HepG2 (cell line): Measurements from ENCODE around the gene ZFP62. TPM values are rescaled to one million over a fixed set of nuclear protein-coding genes. Genes with fewer than 3 reads are reported as not detected.
A peak's percentile ranks its signal among the peaks of the same experiment; 100 is the strongest.

Source experiments
- FOXA3 ChIP-seq: IDR thresholded peaks from 2 replicates; pipeline ENCODE4 v1.6.1; 2016; ENCODE audit warnings: missing genetic modification reagents, missing compliant biosample characterization
- GATAD2A ChIP-seq: IDR thresholded peaks from 2 replicates; pipeline ENCODE4 v1.6.1; 2016
- MEIS1 ChIP-seq: sonication (generic); formaldehyde crosslinking; IDR thresholded peaks from 2 replicates; pipeline ENCODE4 v1.9.0; 2021; ENCODE audit warnings: mild to moderate bottlenecking, missing genetic modification reagents, moderate library complexity, borderline replicate concordance
- POGZ ChIP-seq: sonication (generic); formaldehyde crosslinking; IDR thresholded peaks from 2 replicates; pipeline ENCODE4 v1.4.0; 2020; ENCODE audit warnings: mild to moderate bottlenecking, missing genetic modification reagents
- SIX4 ChIP-seq: sonication (generic); formaldehyde crosslinking; IDR thresholded peaks from 2 replicates; pipeline ENCODE4 v1.4.0; 2020; ENCODE audit warnings: missing genetic modification reagents
- TARDBP ChIP-seq: sonication (generic); formaldehyde crosslinking; IDR thresholded peaks from 2 replicates; pipeline ENCODE4 v1.8.0; 2022; ENCODE audit warnings: mild to moderate bottlenecking, missing genetic modification reagents
- ZNF292 ChIP-seq: sonication (generic); formaldehyde crosslinking; IDR thresholded peaks from 2 replicates; pipeline ENCODE4 v1.8.1; 2022; ENCODE audit warnings: mild to moderate bottlenecking, low read depth, missing genetic modification reagents, borderline replicate concordance
- ZNF441 ChIP-seq: sonication (generic); formaldehyde crosslinking; IDR thresholded peaks from 2 replicates; pipeline ENCODE4 v1.7.0; 2021; ENCODE audit warnings: missing genetic modification reagents, borderline replicate concordance
- ZSCAN22 ChIP-seq: sonication (generic); formaldehyde crosslinking; IDR thresholded peaks from 2 replicates; pipeline ENCODE4 v1.4.0; 2020; ENCODE audit warnings: mild to moderate bottlenecking, missing genetic modification reagents
- polyA plus RNA-seq, 8 experiments: library from polyadenylated mRNA; depleted of rRNA in 3 of 8; stranded (reverse) in 7 of 8; unstranded in 1 of 8; fragments of >200 nt; fragmentation: Illumina TruSeq in 4 of 8; extraction: Trizol in 4 of 8; gene quantifications; 2 replicates each; pipeline versions ENCODE4 v1.2.1 to v1.2.3, GENCODE V29; 2011 to 2016; ENCODE audit warnings: low read depth in 4 of 8, missing spikeins in 1 of 8, mixed read lengths in 1 of 8; ENCODE audit not compliant: insufficient read depth in 1 of 8
- total RNA-seq, 5 experiments: library from RNA; depleted of rRNA; stranded (reverse); fragments of >200 nt; fragmentation: Illumina TruSeq; extraction: Trizol; gene quantifications; 2 replicates each; pipeline ENCODE4 v1.2.3, GENCODE V29; 2016; ENCODE audit warnings: low read depth in 1 of 5
- TF ChIP-seq, protein P1 (sequence below): sonication (generic); formaldehyde crosslinking; IDR thresholded peaks from 2 replicates; pipeline ENCODE4 v1.4.0; 2020; ENCODE audit warnings: missing genetic modification reagents
- TF ChIP-seq, protein P2 (sequence below): sonication (generic); formaldehyde crosslinking; IDR thresholded peaks from 2 replicates; pipeline ENCODE4 v1.4.0; 2020; ENCODE audit warnings: mild to moderate bottlenecking, missing genetic modification reagents, borderline replicate concordance
- TF ChIP-seq, protein P3 (sequence below): sonication (generic); formaldehyde crosslinking; IDR thresholded peaks from 2 replicates; pipeline ENCODE4; 2020; ENCODE audit warnings: missing genetic modification reagents, mild to moderate bottlenecking, borderline replicate concordance
- TF ChIP-seq, protein P4 (sequence below): sonication (generic); formaldehyde crosslinking; IDR thresholded peaks from 2 replicates; pipeline ENCODE4 v1.5.0; 2020; ENCODE audit warnings: mild to moderate bottlenecking, missing genetic modification reagents, borderline replicate concordance

Gene ZFP62
- total and polyA plus RNA-seq, 2 of the 13 experiments (the other 11 are each of a cell fraction or from before 2014, with no cell fraction given): 8.2 to 19.4 TPM

DNA sequence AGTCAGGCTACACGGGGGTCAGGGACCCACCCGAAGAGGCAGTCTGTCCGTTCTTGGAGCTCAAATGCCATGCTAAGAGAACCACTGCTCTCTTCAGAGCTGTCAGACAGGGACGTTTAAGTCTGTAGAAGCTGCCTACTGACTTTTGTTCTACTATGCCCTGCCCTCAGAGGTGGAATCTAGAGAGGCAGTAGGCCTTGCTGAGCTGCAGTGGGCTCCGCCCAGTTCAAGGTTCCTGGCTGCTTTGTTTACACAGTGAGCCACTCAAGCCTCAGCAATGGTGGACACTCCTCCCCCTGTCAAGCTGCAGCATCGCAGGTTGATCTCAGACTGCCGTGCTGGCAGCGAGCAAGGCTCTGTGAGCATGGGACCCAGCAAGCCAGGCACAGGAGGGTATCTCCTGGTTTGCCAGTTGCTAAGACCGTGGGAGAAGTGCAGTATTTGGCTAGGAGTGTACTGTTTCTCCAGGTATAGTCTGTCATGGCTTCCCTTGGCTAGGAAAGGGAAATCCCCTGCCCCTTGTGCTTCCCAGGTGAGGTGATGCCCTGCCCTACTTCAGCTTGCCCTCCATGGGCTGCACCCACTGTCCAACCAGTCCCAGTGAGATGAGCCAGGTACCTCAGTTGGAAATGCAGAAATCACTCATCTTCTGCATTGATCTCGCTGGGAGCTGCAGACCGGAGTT, 24.9 kb upstream of the ZFP62 start (continued):
- TF ChIP-seq, protein P1, sequence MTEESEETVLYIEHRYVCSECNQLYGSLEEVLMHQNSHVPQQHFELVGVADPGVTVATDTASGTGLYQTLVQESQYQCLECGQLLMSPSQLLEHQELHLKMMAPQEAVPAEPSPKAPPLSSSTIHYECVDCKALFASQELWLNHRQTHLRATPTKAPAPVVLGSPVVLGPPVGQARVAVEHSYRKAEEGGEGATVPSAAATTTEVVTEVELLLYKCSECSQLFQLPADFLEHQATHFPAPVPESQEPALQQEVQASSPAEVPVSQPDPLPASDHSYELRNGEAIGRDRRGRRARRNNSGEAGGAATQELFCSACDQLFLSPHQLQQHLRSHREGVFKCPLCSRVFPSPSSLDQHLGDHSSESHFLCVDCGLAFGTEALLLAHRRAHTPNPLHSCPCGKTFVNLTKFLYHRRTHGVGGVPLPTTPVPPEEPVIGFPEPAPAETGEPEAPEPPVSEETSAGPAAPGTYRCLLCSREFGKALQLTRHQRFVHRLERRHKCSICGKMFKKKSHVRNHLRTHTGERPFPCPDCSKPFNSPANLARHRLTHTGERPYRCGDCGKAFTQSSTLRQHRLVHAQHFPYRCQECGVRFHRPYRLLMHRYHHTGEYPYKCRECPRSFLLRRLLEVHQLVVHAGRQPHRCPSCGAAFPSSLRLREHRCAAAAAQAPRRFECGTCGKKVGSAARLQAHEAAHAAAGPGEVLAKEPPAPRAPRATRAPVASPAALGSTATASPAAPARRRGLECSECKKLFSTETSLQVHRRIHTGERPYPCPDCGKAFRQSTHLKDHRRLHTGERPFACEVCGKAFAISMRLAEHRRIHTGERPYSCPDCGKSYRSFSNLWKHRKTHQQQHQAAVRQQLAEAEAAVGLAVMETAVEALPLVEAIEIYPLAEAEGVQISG (CRISPR knock-in tag): peak; percentile 89
- TF ChIP-seq ZNF441 (CRISPR knock-in tag) (peak; percentile 62; the same call in 1 of the 2 replicates), TARDBP (CRISPR knock-in tag) (peak; percentile 36; the same call in 1 of the 2 replicates), SIX4 (CRISPR knock-in tag) (0 out of 2 replicates have a peak, but pooled peaks have one; percentile 30), MEIS1 (CRISPR knock-in tag) (peak; percentile 92; the same call in 1 of the 2 replicates), ZSCAN22 (peak; percentile 78; the same call in 1 of the 2 replicates), ZNF292 (peak; percentile 100), FOXA3 (CRISPR knock-in tag) (peak; percentile 98), GATAD2A (peak; percentile 70), POGZ (CRISPR knock-in tag) (peak; percentile 78)
- TF ChIP-seq, protein P2, sequence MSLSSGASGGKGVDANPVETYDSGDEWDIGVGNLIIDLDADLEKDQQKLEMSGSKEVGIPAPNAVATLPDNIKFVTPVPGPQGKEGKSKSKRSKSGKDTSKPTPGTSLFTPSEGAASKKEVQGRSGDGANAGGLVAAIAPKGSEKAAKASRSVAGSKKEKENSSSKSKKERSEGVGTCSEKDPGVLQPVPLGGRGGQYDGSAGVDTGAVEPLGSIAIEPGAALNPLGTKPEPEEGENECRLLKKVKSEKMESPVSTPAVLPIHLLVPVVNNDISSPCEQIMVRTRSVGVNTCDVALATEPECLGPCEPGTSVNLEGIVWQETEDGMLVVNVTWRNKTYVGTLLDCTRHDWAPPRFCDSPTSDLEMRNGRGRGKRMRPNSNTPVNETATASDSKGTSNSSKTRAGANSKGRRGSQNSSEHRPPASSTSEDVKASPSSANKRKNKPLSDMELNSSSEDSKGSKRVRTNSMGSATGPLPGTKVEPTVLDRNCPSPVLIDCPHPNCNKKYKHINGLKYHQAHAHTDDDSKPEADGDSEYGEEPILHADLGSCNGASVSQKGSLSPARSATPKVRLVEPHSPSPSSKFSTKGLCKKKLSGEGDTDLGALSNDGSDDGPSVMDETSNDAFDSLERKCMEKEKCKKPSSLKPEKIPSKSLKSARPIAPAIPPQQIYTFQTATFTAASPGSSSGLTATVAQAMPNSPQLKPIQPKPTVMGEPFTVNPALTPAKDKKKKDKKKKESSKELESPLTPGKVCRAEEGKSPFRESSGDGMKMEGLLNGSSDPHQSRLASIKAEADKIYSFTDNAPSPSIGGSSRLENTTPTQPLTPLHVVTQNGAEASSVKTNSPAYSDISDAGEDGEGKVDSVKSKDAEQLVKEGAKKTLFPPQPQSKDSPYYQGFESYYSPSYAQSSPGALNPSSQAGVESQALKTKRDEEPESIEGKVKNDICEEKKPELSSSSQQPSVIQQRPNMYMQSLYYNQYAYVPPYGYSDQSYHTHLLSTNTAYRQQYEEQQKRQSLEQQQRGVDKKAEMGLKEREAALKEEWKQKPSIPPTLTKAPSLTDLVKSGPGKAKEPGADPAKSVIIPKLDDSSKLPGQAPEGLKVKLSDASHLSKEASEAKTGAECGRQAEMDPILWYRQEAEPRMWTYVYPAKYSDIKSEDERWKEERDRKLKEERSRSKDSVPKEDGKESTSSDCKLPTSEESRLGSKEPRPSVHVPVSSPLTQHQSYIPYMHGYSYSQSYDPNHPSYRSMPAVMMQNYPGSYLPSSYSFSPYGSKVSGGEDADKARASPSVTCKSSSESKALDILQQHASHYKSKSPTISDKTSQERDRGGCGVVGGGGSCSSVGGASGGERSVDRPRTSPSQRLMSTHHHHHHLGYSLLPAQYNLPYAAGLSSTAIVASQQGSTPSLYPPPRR (CRISPR knock-in tag): peak; percentile 44; the same call in 1 of the 2 replicates
- TF ChIP-seq, protein P3, sequence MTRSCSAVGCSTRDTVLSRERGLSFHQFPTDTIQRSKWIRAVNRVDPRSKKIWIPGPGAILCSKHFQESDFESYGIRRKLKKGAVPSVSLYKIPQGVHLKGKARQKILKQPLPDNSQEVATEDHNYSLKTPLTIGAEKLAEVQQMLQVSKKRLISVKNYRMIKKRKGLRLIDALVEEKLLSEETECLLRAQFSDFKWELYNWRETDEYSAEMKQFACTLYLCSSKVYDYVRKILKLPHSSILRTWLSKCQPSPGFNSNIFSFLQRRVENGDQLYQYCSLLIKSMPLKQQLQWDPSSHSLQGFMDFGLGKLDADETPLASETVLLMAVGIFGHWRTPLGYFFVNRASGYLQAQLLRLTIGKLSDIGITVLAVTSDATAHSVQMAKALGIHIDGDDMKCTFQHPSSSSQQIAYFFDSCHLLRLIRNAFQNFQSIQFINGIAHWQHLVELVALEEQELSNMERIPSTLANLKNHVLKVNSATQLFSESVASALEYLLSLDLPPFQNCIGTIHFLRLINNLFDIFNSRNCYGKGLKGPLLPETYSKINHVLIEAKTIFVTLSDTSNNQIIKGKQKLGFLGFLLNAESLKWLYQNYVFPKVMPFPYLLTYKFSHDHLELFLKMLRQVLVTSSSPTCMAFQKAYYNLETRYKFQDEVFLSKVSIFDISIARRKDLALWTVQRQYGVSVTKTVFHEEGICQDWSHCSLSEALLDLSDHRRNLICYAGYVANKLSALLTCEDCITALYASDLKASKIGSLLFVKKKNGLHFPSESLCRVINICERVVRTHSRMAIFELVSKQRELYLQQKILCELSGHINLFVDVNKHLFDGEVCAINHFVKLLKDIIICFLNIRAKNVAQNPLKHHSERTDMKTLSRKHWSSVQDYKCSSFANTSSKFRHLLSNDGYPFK (CRISPR knock-in tag): peak; percentile 64; the same call in 1 of the 2 replicates
- TF ChIP-seq, protein P4, sequence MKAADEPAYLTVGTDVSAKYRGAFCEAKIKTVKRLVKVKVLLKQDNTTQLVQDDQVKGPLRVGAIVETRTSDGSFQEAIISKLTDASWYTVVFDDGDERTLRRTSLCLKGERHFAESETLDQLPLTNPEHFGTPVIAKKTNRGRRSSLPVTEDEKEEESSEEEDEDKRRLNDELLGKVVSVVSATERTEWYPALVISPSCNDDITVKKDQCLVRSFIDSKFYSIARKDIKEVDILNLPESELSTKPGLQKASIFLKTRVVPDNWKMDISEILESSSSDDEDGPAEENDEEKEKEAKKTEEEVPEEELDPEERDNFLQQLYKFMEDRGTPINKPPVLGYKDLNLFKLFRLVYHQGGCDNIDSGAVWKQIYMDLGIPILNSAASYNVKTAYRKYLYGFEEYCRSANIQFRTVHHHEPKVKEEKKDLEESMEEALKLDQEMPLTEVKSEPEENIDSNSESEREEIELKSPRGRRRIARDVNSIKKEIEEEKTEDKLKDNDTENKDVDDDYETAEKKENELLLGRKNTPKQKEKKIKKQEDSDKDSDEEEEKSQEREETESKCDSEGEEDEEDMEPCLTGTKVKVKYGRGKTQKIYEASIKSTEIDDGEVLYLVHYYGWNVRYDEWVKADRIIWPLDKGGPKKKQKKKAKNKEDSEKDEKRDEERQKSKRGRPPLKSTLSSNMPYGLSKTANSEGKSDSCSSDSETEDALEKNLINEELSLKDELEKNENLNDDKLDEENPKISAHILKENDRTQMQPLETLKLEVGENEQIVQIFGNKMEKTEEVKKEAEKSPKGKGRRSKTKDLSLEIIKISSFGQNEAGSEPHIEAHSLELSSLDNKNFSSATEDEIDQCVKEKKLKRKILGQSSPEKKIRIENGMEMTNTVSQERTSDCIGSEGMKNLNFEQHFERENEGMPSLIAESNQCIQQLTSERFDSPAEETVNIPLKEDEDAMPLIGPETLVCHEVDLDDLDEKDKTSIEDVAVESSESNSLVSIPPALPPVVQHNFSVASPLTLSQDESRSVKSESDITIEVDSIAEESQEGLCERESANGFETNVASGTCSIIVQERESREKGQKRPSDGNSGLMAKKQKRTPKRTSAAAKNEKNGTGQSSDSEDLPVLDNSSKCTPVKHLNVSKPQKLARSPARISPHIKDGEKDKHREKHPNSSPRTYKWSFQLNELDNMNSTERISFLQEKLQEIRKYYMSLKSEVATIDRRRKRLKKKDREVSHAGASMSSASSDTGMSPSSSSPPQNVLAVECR (CRISPR knock-in tag): peak; percentile 60; the same call in 1 of the 2 replicates
